H1 (cell line): ENCODE data around the gene FLVCR2. TPM values are rescaled to one million over a fixed set of nuclear protein-coding genes. Genes with fewer than 3 reads are reported as not detected.

Experiments
- BCL11A ChIP-seq, 2 experiments: IDR thresholded peaks; one replicate each; pipeline ENCODE4 v1.6.1; 2011; ENCODE audit warnings: low read depth in 2 of 2, low read length in 2 of 2, mild to moderate bottlenecking in 2 of 2
- CHD1 ChIP-seq: IDR thresholded peaks from 2 replicates; pipeline ENCODE4 v1.6.1; 2012; ENCODE audit warnings: low read depth, low read length, improper control_type of control experiment
- CREB1 ChIP-seq: IDR thresholded peaks from 2 replicates; pipeline ENCODE4 v1.6.1; 2012; ENCODE audit warnings: inconsistent platforms
- CTBP2 ChIP-seq: IDR thresholded peaks from 2 replicates; pipeline ENCODE4 v1.7.0; 2011; ENCODE audit warnings: borderline replicate concordance, mild to moderate bottlenecking, moderate library complexity, mixed read lengths, low read length; ENCODE audit not compliant: insufficient read depth, insufficient read length
- KDM5A ChIP-seq: fragments of 200-600 bp; IDR thresholded peaks from 2 replicates; pipeline ENCODE4 v1.7.1; 2012; ENCODE audit warnings: mild to moderate bottlenecking, low read length, inconsistent platforms, mixed read lengths
- POU5F1 ChIP-seq: IDR thresholded peaks from 2 replicates; pipeline ENCODE4 v1.6.1; 2011; ENCODE audit warnings: low read depth, mild to moderate bottlenecking, low read length, moderate library complexity
- TBP ChIP-seq: IDR thresholded peaks from 2 replicates; pipeline ENCODE4 v1.6.1; 2011; ENCODE audit warnings: low read depth, low read length, improper control_type of control experiment
- polyA plus RNA-seq, 7 experiments: library from polyadenylated mRNA; depleted of rRNA in 3 of 7; stranded (reverse) in 5 of 7; unstranded in 2 of 7; fragments of >200 nt in 5 of 7; fragments of 200-250 nt in 2 of 7; gene quantifications; 1 replicate in 5 of 7; 2 replicates in 1 of 7; 4 replicates in 1 of 7; pipeline versions ENCODE4 v1.2.1 to v1.2.3, GENCODE V29; 2011 to 2013; ENCODE audit warnings: missing spikeins in 2 of 7, mixed read lengths in 2 of 7
- total RNA-seq: library from RNA; stranded (reverse); fragmentation: NEBNext Ultra II Directional; extraction: Animal tissue kit (Norgen Biotek cat#: 25700); gene quantifications from 2 replicates; pipeline ENCODE4 v1.2.1, GENCODE V29; 2021

The FLVCR2 gene
- total and polyA plus RNA-seq, 2 of the 8 experiments (the other 6 are each of a cell fraction or from before 2014, with no cell fraction given): 7.1 to 8.2 TPM

GRCh38 chr14:75610834-75611233, 32.4 kb downstream of the FLVCR2 start (continued):
- TF ChIP-seq CTBP2: no peak
- TF ChIP-seq BCL11A (IDR thresholded peaks at IDR 0.05; ENCODE audit: low read depth in 2 of 2, low read length in 2 of 2): no peak
- TF ChIP-seq KDM5A: no peak
- no peak for TF ChIP-seq CREB1
- no peak for TF ChIP-seq CHD1
- TF ChIP-seq TBP: no peak
- TF ChIP-seq POU5F1: no peak
